HG03439 (cell line): ENCODE data around the gene CHN2.
"Not testable (repeated sequence)": the region's sequence is repeated elsewhere in the genome, so short reads cannot be mapped to it uniquely, and the experiment has no call there.

Experiments
- ATAC-seq: cut with Tn5 transposase; IDR thresholded peaks from one replicate; pipeline ENCODE4 v1.9.1; 2021; ENCODE audit warnings: mild to moderate bottlenecking, moderate library complexity; ENCODE audit not compliant: unreplicated experiment

The CHN2 gene

GRCh38 chr7:29518616-29519015, 324.0 kb downstream of the CHN2 start:
- ATAC-seq: no peak

- no peak for ATAC-seq
Measured at GRCh38 chr7:29523728-29524127, 329.2 kb downstream of the CHN2 start.

- ATAC-seq: no peak
Measured at GRCh38 chr7:29527505-29528108, 333.0 kb downstream of the CHN2 start.

- ATAC-seq: not testable (repeated sequence)
Measured at GRCh38 chr7:29528526-29528925, 334.0 kb downstream of the CHN2 start.
